AML-193 (cell line): Measurements from ENCODE around the gene TMTC4.
"Not testable (repeated sequence)": the region's sequence is repeated elsewhere in the genome, so short reads cannot be mapped to it uniquely, and the experiment has no call there.

Experiments used
- DNase-seq, 2 experiments: peaks; one replicate each; lab custom pipeline; 2025; lab: John Stamatoyannopoulos, UW

The TMTC4 gene

GRCh38 chr13:100674572-100674871, at the start of gene TMTC4:
TMTC4 (minus strand) TSS chr13:100674795; CDS start chr13:100670362, 4,433 bp downstream.
- no peak for DNase-seq

- DNase-seq = no peak
Measured at GRCh38 chr13:100722517-100722916, 47.9 kb upstream of the TMTC4 start.

GRCh38 chr13:100721885-100722512, 47.4 kb upstream of the TMTC4 start:
- DNase-seq = peak; percentile 60 to 68

GRCh38 chr13:100715604-100716003, 41.0 kb upstream of the TMTC4 start:
- no peak for DNase-seq

GRCh38 chr13:100714478-100714877, 39.9 kb upstream of the TMTC4 start:
- DNase-seq = no peak

GRCh38 chr13:100710176-100710575, 35.6 kb upstream of the TMTC4 start:
- DNase-seq = no peak

GRCh38 chr13:100707818-100708740, 33.5 kb upstream of the TMTC4 start:
- DNase-seq = no peak

- not testable (repeated sequence) for DNase-seq
Measured at GRCh38 chr13:100698331-100698730, 23.7 kb upstream of the TMTC4 start.

- no peak for DNase-seq
Measured at GRCh38 chr13:100695509-100695773, 20.8 kb upstream of the TMTC4 start.

GRCh38 chr13:100694722-100695508, 20.3 kb upstream of the TMTC4 start:
- DNase-seq = no peak

GRCh38 chr13:100689191-100689590, 14.6 kb upstream of the TMTC4 start:
- DNase-seq = no peak

- peak; percentile 41 to 45 for DNase-seq
Measured at GRCh38 chr13:100680131-100680530, 5.5 kb upstream of the TMTC4 start.

GRCh38 chr13:100677128-100677527, 2.5 kb upstream of the TMTC4 start:
- DNase-seq = not testable (repeated sequence)

GRCh38 chr13:100675661-100676129, 1.1 kb upstream of the TMTC4 start:
- no peak for DNase-seq

GRCh38 chr13:100674872-100675660, 471 bp upstream of the TMTC4 start:
- DNase-seq = peak; percentile 96 to 98

- DNase-seq = peak; percentile 79 to 82
Measured at GRCh38 chr13:100673713-100674571, 653 bp downstream of the TMTC4 start.

GRCh38 chr13:100673376-100673712, 1.3 kb downstream of the TMTC4 start:
- DNase-seq = no peak

GRCh38 chr13:100671389-100672182, 3.0 kb downstream of the TMTC4 start:
- no peak for DNase-seq

- DNase-seq = no peak
Measured at GRCh38 chr13:100668408-100668807, 6.2 kb downstream of the TMTC4 start.

GRCh38 chr13:100667894-100668293, 6.7 kb downstream of the TMTC4 start:
- no peak for DNase-seq
